Tibial nerve (tissue), 3 donors: ENCODE results near the gene C2.

Source experiments
- CTCF ChIP-seq, 5 experiments: fragments of 200-600 bp in 3 of 5; fragments of 450-650 bp in 2 of 5; sonication (generic) in 3 of 5; IDR thresholded peaks; one replicate each; pipeline ENCODE4 v1.5.1; 2016 to 2019; ENCODE audit warnings: antibody characterized with exemption in 5 of 5, mild to moderate bottlenecking in 3 of 5, moderate library complexity in 2 of 5
- POLR2A ChIP-seq, 2 donors: fragments of 450-650 bp; IDR thresholded peaks; one replicate each; pipeline ENCODE4 v1.6.1; 2017; ENCODE audit warnings: antibody characterized with exemption in 2 of 2, mild to moderate bottlenecking in 2 of 2, moderate library complexity in 2 of 2

- TF ChIP-seq CTCF (IDR thresholded peaks at IDR 0.05) (no peak), POLR2A (IDR thresholded peaks at IDR 0.05) (no peak)
Measured at GRCh38 chr6:31979238-31979898, 51.9 kb downstream of the C2 start.
